Measurements from ENCODE around the gene ODAPH. TPM values are rescaled to one million over a fixed set of nuclear protein-coding genes. Genes with fewer than 3 reads are reported as not detected.
"Not testable (repeated sequence)": the region's sequence is repeated elsewhere in the genome, so short reads cannot be mapped to it uniquely, and the experiment has no call there.

ODAPH gene
- polyA plus RNA-seq, 1 of the 3 experiments (the other 2 are of a cell fraction): 0.03 TPM

- H3K9ac ChIP-seq; H4K20me1 ChIP-seq (ENCODE audit: insufficient read depth); H3K9me3 ChIP-seq; H3F3A ChIP-seq (replicated peaks; ENCODE audit: insufficient read depth); H2AFZ ChIP-seq (ENCODE audit: low read depth); H3K27ac ChIP-seq (ENCODE audit: low read depth in 2 of 2, low read length in 1 of 2); CTCF ChIA-PET; H3K4me1 ChIP-seq (ENCODE audit: control insufficient read depth in 1 of 2, insufficient read depth in 2 of 2, low read depth in 1 of 2, low read length in 1 of 2); H3K79me2 ChIP-seq (ENCODE audit: insufficient read depth); H3K4me3 ChIP-seq (ENCODE audit: low read depth in 2 of 2, low read length in 1 of 2); H3K27me3 ChIP-seq (ENCODE audit: insufficient read depth); H3K4me2 ChIP-seq; H3K9me2 ChIP-seq; DNase-seq: not testable (repeated sequence)
- POLR2A ChIA-PET: interaction anchor here (0.6 kb wide), 1 partner anchor 61 kb away, joined by 3 read pairs; no protein-coding TSS in a partner anchor
- WGBS (ENCODE audit: low lambda C conversion rate): 85% methylated on average over 7 of the region's 7 CpGs
- peaks cover 44 to 52% of the 10 kb centered on the region in 2 experiments for H3K36me3 ChIP-seq (replicated peaks in 1 of 2; ENCODE audit: control insufficient read depth in 1 of 2, insufficient read depth in 2 of 2, low read length in 1 of 2)
These were observed 24.2 kb upstream of the ODAPH start for GRCh38 chr4:75531536-75532143.

- H3K79me2 ChIP-seq (ENCODE audit: insufficient read depth); H3K27ac ChIP-seq (ENCODE audit: low read depth in 2 of 2, low read length in 1 of 2); CTCF ChIA-PET; H3K9me2 ChIP-seq; H3K9ac ChIP-seq; H4K20me1 ChIP-seq (ENCODE audit: insufficient read depth); H3K4me1 ChIP-seq (ENCODE audit: control insufficient read depth in 1 of 2, insufficient read depth in 2 of 2, low read depth in 1 of 2, low read length in 1 of 2); H3K9me3 ChIP-seq; H3K4me3 ChIP-seq (ENCODE audit: low read depth in 2 of 2, low read length in 1 of 2); H2AFZ ChIP-seq (ENCODE audit: low read depth); DNase-seq; POLR2A ChIA-PET; H3K4me2 ChIP-seq; H3K27me3 ChIP-seq (ENCODE audit: insufficient read depth); H3F3A ChIP-seq (replicated peaks; ENCODE audit: insufficient read depth): not testable (repeated sequence)
- WGBS (ENCODE audit: low lambda C conversion rate): 93% methylated on average over 4 of the region's 4 CpGs
- peaks cover 26 to 34% of the 10 kb centered on the region in 2 experiments for H3K36me3 ChIP-seq (replicated peaks in 1 of 2; ENCODE audit: control insufficient read depth in 1 of 2, insufficient read depth in 2 of 2, low read length in 1 of 2)
These were observed 22.5 kb upstream of the ODAPH start for GRCh38 chr4:75533339-75533887.

- H3K9me2 ChIP-seq; H3K79me2 ChIP-seq (ENCODE audit: insufficient read depth); POLR2A ChIA-PET; DNase-seq; H3K27ac ChIP-seq (ENCODE audit: low read depth in 2 of 2, low read length in 1 of 2); H2AFZ ChIP-seq (ENCODE audit: low read depth); H3K4me2 ChIP-seq; H3K4me3 ChIP-seq (ENCODE audit: low read depth in 2 of 2, low read length in 1 of 2); H3K9me3 ChIP-seq; H3F3A ChIP-seq (replicated peaks; ENCODE audit: insufficient read depth); H4K20me1 ChIP-seq (ENCODE audit: insufficient read depth); H3K4me1 ChIP-seq (ENCODE audit: control insufficient read depth in 1 of 2, insufficient read depth in 2 of 2, low read depth in 1 of 2, low read length in 1 of 2); CTCF ChIA-PET; H3K9ac ChIP-seq; H3K27me3 ChIP-seq (ENCODE audit: insufficient read depth): not testable (repeated sequence)
- H3K36me3 ChIP-seq (replicated peaks in 1 of 2; ENCODE audit: control insufficient read depth in 1 of 2, insufficient read depth in 2 of 2, low read length in 1 of 2): peaks cover 24 to 29% of the 10 kb centered on the region in 2 experiments
These were observed 21.9 kb upstream of the ODAPH start for GRCh38 chr4:75533926-75534325.

GRCh38 chr4:75537308-75537707, 18.6 kb upstream of the ODAPH start:
- WGBS (ENCODE audit: low lambda C conversion rate): 86% methylated on average over 6 of the region's 6 CpGs
- CTCF ChIA-PET; H3F3A ChIP-seq (replicated peaks; ENCODE audit: insufficient read depth); POLR2A ChIA-PET; H3K27me3 ChIP-seq (ENCODE audit: insufficient read depth); H3K9ac ChIP-seq; H3K9me2 ChIP-seq; H3K27ac ChIP-seq (ENCODE audit: low read depth in 2 of 2, low read length in 1 of 2); H3K79me2 ChIP-seq (ENCODE audit: insufficient read depth); H3K36me3 ChIP-seq (replicated peaks in 1 of 2; ENCODE audit: control insufficient read depth in 1 of 2, insufficient read depth in 2 of 2, low read length in 1 of 2); DNase-seq; H3K4me3 ChIP-seq (ENCODE audit: low read depth in 2 of 2, low read length in 1 of 2); H3K9me3 ChIP-seq; H3K4me1 ChIP-seq (ENCODE audit: control insufficient read depth in 1 of 2, insufficient read depth in 2 of 2, low read depth in 1 of 2, low read length in 1 of 2); H2AFZ ChIP-seq (ENCODE audit: low read depth); H4K20me1 ChIP-seq (ENCODE audit: insufficient read depth); H3K4me2 ChIP-seq: not testable (repeated sequence)
